ENCODE measurements around the gene TLR5. TPM values are rescaled to one million over a fixed set of nuclear protein-coding genes. Genes with fewer than 3 reads are reported as not detected.
"Not testable (repeated sequence)": the region's sequence is repeated elsewhere in the genome, so short reads cannot be mapped to it uniquely, and the experiment has no call there.

Gene TLR5
- 10.5 TPM for total RNA-seq
- long read RNA-seq, partial matches to known transcripts: 0 of 3 reads
- long read RNA-seq, other reads (novel, unspliced or antisense): 3 of 3 reads

GRCh38 chr1:223142795-223143536, at the start of gene TLR5:
TSS of gene TLR5 (minus strand) at chr1:223143248. CDS start at chr1:223113031, 30,217 bp downstream.
- peak; percentile 96 for DNase-seq (ENCODE audit: low spot score)

- DNase-seq (ENCODE audit: low spot score): no peak
Measured at GRCh38 chr1:223189903-223190724, 47.1 kb upstream of the TLR5 start.

- DNase-seq (ENCODE audit: low spot score): no peak
Measured at GRCh38 chr1:223189525-223189902, 46.5 kb upstream of the TLR5 start.

GRCh38 chr1:223188618-223189356, 45.7 kb upstream of the TLR5 start:
- DNase-seq (ENCODE audit: low spot score): no peak

- DNase-seq (ENCODE audit: low spot score): no peak
Measured at GRCh38 chr1:223186800-223187199, 43.8 kb upstream of the TLR5 start.

GRCh38 chr1:223183268-223183862, 40.3 kb upstream of the TLR5 start:
- DNase-seq (ENCODE audit: low spot score): no peak

GRCh38 chr1:223180731-223181321, 37.8 kb upstream of the TLR5 start:
- DNase-seq (ENCODE audit: low spot score): no peak

- no peak for DNase-seq (ENCODE audit: low spot score)
Measured at GRCh38 chr1:223179786-223180185, 36.7 kb upstream of the TLR5 start.

- no peak for DNase-seq (ENCODE audit: low spot score)
Measured at GRCh38 chr1:223179280-223179679, 36.2 kb upstream of the TLR5 start.

GRCh38 chr1:223177681-223178080, 34.6 kb upstream of the TLR5 start:
- no peak for DNase-seq (ENCODE audit: low spot score)

GRCh38 chr1:223176437-223176836, 33.4 kb upstream of the TLR5 start:
- no peak for DNase-seq (ENCODE audit: low spot score)

GRCh38 chr1:223175633-223176032, 32.6 kb upstream of the TLR5 start:
- DNase-seq (ENCODE audit: low spot score): no peak

- no peak for DNase-seq (ENCODE audit: low spot score)
Measured at GRCh38 chr1:223175032-223175431, 32.0 kb upstream of the TLR5 start.

GRCh38 chr1:223169458-223169857, 26.4 kb upstream of the TLR5 start:
- DNase-seq (ENCODE audit: low spot score): not testable (repeated sequence)

- no peak for DNase-seq (ENCODE audit: low spot score)
Measured at GRCh38 chr1:223161321-223161720, 18.3 kb upstream of the TLR5 start.

GRCh38 chr1:223156343-223156742, 13.3 kb upstream of the TLR5 start:
- DNase-seq (ENCODE audit: low spot score): no peak

GRCh38 chr1:223155153-223155552, 12.1 kb upstream of the TLR5 start:
- no peak for DNase-seq (ENCODE audit: low spot score)

GRCh38 chr1:223153177-223154119, 10.4 kb upstream of the TLR5 start:
- no peak for DNase-seq (ENCODE audit: low spot score)

- DNase-seq (ENCODE audit: low spot score): no peak
Measured at GRCh38 chr1:223152399-223152798, 9.4 kb upstream of the TLR5 start.

GRCh38 chr1:223150443-223150842, 7.4 kb upstream of the TLR5 start:
- no peak for DNase-seq (ENCODE audit: low spot score)

Measured in mesenteric fat pad (tissue), 1 donor.